HepG2 (cell line): ENCODE data around the gene OR6S1. TPM values are rescaled to one million over a fixed set of nuclear protein-coding genes. Genes with fewer than 3 reads are reported as not detected.

Experiments
- CENPX ChIP-seq: sonication (generic); formaldehyde crosslinking; IDR thresholded peaks from 2 replicates; pipeline ENCODE4 v1.9.0; 2021; ENCODE audit warnings: mild to moderate bottlenecking, missing genetic modification reagents, moderate library complexity
- DNMT1 ChIP-seq: sonication (generic); formaldehyde crosslinking; IDR thresholded peaks from 2 replicates; pipeline ENCODE4 v1.5.1; 2020; ENCODE audit warnings: mild to moderate bottlenecking, missing genetic modification reagents
- EEA1 ChIP-seq: sonication (generic); formaldehyde crosslinking; IDR thresholded peaks from 2 replicates; pipeline ENCODE4 v1.5.1; 2020; ENCODE audit warnings: mild to moderate bottlenecking, missing genetic modification reagents, borderline replicate concordance
- FOXK2 ChIP-seq: fragments of 450-650 bp; IDR thresholded peaks from 2 replicates; pipeline ENCODE4 v1.6.1; 2016
- GLI4 ChIP-seq: sonication (generic); formaldehyde crosslinking; IDR thresholded peaks from 2 replicates; pipeline ENCODE4 v1.5.1; 2020; ENCODE audit warnings: missing genetic modification reagents, mild to moderate bottlenecking, moderate library complexity, borderline replicate concordance
- ISL2 ChIP-seq: sonication (generic); formaldehyde crosslinking; IDR thresholded peaks from 2 replicates; pipeline ENCODE4 v1.5.0; 2020; ENCODE audit warnings: missing genetic modification reagents
- KDM2A ChIP-seq: sonication (generic); formaldehyde crosslinking; IDR thresholded peaks from 2 replicates; pipeline ENCODE4 v1.4.0; 2020; ENCODE audit warnings: low read depth, missing genetic modification reagents, borderline replicate concordance
- LRRFIP1 ChIP-seq: sonication (generic); formaldehyde crosslinking; conservative IDR thresholded peaks from 2 replicates; pipeline ENCODE4 v1.4.0; 2020; ENCODE audit warnings: missing genetic modification reagents
- NAIF1 ChIP-seq: sonication (generic); formaldehyde crosslinking; IDR thresholded peaks from 2 replicates; pipeline ENCODE4 v1.5.0; 2020; ENCODE audit warnings: mild to moderate bottlenecking, missing genetic modification reagents, borderline replicate concordance
- NCOA5 ChIP-seq: sonication (generic); formaldehyde crosslinking; IDR thresholded peaks from 2 replicates; pipeline ENCODE4 v1.4.0; 2020; ENCODE audit warnings: missing genetic modification reagents
- NFKBIZ ChIP-seq: IDR thresholded peaks from 2 replicates; pipeline ENCODE4 v1.6.1; 2018; ENCODE audit warnings: missing genetic modification reagents, missing compliant biosample characterization
- PLSCR1 ChIP-seq: sonication (generic); formaldehyde crosslinking; IDR thresholded peaks from 2 replicates; pipeline ENCODE4 v1.5.0; 2020; ENCODE audit warnings: missing genetic modification reagents, mild to moderate bottlenecking, borderline replicate concordance
- SRSF4 ChIP-seq: fragments of 200-400 bp; formaldehyde crosslinking; IDR thresholded peaks from one replicate; pipeline ENCODE4 v1.6.1; 2018; ENCODE audit warnings: mild to moderate bottlenecking, low read depth, low read length, moderate library complexity; ENCODE audit not compliant: poor library complexity, severe bottlenecking
- USF2 ChIP-seq, 2 experiments: sonication (generic) in 1 of 2; formaldehyde crosslinking in 1 of 2; IDR thresholded peaks; 2 replicates each; pipeline versions ENCODE4 v1.5.1 to v1.6.1; 2011 to 2020; ENCODE audit warnings: borderline replicate concordance in 1 of 2, low read depth in 1 of 2, low read length in 1 of 2, mild to moderate bottlenecking in 1 of 2, missing genetic modification reagents in 1 of 2, moderate library complexity in 1 of 2
- ZEB1 ChIP-seq: IDR thresholded peaks from 2 replicates; pipeline ENCODE4 v1.6.1; 2012; ENCODE audit warnings: mild to moderate bottlenecking, low read depth, inconsistent platforms; ENCODE audit not compliant: insufficient replicate concordance
- ZNF207 ChIP-seq: fragments of 450-650 bp; IDR thresholded peaks from 2 replicates; pipeline ENCODE4 v1.6.1; 2016; ENCODE audit warnings: antibody characterized with exemption, borderline replicate concordance
- ZNF556 ChIP-seq: sonication (generic); formaldehyde crosslinking; IDR thresholded peaks from 2 replicates; pipeline ENCODE4 v1.4.0; 2020; ENCODE audit warnings: mild to moderate bottlenecking, missing genetic modification reagents, borderline replicate concordance
- ZNF577 ChIP-seq: sonication (generic); formaldehyde crosslinking; IDR thresholded peaks from 2 replicates; pipeline ENCODE4 v1.4.0; 2020; ENCODE audit warnings: mild to moderate bottlenecking, low read depth, missing genetic modification reagents, borderline replicate concordance
- ZNF850 ChIP-seq: sonication (generic); formaldehyde crosslinking; conservative IDR thresholded peaks from 2 replicates; pipeline ENCODE4 v1.9.0; 2021; ENCODE audit warnings: mild to moderate bottlenecking, missing genetic modification reagents
- polyA plus RNA-seq, 8 experiments: library from polyadenylated mRNA; depleted of rRNA in 3 of 8; stranded (reverse) in 7 of 8; unstranded in 1 of 8; fragments of >200 nt; fragmentation: Illumina TruSeq in 4 of 8; extraction: Trizol in 4 of 8; gene quantifications; 2 replicates each; pipeline versions ENCODE4 v1.2.1 to v1.2.3, GENCODE V29; 2011 to 2016; ENCODE audit warnings: low read depth in 4 of 8, missing spikeins in 1 of 8, mixed read lengths in 1 of 8; ENCODE audit not compliant: insufficient read depth in 1 of 8
- total RNA-seq, 5 experiments: library from RNA; depleted of rRNA; stranded (reverse); fragments of >200 nt; fragmentation: Illumina TruSeq; extraction: Trizol; gene quantifications; 2 replicates each; pipeline ENCODE4 v1.2.3, GENCODE V29; 2016; ENCODE audit warnings: low read depth in 1 of 5
- TF ChIP-seq, protein P1 (sequence below): sonication (generic); formaldehyde crosslinking; IDR thresholded peaks from 2 replicates; pipeline ENCODE4 v1.4.0; 2020; ENCODE audit warnings: missing genetic modification reagents

OR6S1 gene
- total and polyA plus RNA-seq, 2 of the 13 experiments (the other 11 are each of a cell fraction or from before 2014, with no cell fraction given) = 0.09 TPM; not detected in 1

GRCh38 chr14:20630340-20631022 lies 11.0 kb downstream of the OR6S1 start (continued):
- TF ChIP-seq LRRFIP1 (CRISPR knock-in tag) (0 out of 2 replicates have a peak, but pooled peaks have one; percentile 38), ISL2 (no peak), PLSCR1 (CRISPR knock-in tag) (no peak), SRSF4 (no peak), ZEB1 (no peak), ZNF207 (no peak), KDM2A (CRISPR knock-in tag) (peak; percentile 38; the same call in 1 of the 2 replicates), NAIF1 (CRISPR knock-in tag) (no peak), USF2 (IDR thresholded peaks at IDR 0.05; ENCODE audit: low read depth, low read length) (no peak), USF2 (CRISPR knock-in tag; IDR thresholded peaks at IDR 0.05; ENCODE audit: borderline replicate concordance) (no peak), FOXK2 (no peak), CENPX (CRISPR knock-in tag) (no peak), EEA1 (CRISPR knock-in tag) (no peak), DNMT1 (CRISPR knock-in tag) (no peak), NCOA5 (CRISPR knock-in tag) (no peak), ZNF577 (CRISPR knock-in tag) (no peak), ZNF556 (CRISPR knock-in tag) (peak; percentile 47; the same call in 1 of the 2 replicates), NFKBIZ (CRISPR knock-in tag) (0 out of 2 replicates have a peak, but pooled peaks have one; percentile 22), ZNF850 (no peak), GLI4 (CRISPR knock-in tag) (no peak)
- TF ChIP-seq, protein P1, sequence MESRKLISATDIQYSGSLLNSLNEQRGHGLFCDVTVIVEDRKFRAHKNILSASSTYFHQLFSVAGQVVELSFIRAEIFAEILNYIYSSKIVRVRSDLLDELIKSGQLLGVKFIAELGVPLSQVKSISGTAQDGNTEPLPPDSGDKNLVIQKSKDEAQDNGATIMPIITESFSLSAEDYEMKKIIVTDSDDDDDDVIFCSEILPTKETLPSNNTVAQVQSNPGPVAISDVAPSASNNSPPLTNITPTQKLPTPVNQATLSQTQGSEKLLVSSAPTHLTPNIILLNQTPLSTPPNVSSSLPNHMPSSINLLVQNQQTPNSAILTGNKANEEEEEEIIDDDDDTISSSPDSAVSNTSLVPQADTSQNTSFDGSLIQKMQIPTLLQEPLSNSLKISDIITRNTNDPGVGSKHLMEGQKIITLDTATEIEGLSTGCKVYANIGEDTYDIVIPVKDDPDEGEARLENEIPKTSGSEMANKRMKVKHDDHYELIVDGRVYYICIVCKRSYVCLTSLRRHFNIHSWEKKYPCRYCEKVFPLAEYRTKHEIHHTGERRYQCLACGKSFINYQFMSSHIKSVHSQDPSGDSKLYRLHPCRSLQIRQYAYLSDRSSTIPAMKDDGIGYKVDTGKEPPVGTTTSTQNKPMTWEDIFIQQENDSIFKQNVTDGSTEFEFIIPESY (CRISPR knock-in tag) = no peak
